Measurements from ENCODE around the gene SORD.
"Not testable (repeated sequence)": the region's sequence is repeated elsewhere in the genome, so short reads cannot be mapped to it uniquely, and the experiment has no call there.

Gene SORD

GRCh38 chr15:45093622-45094357, 70.8 kb downstream of the SORD start:
- DNase-seq (ENCODE audit: insufficient read length) (no peak), FAIRE-seq (no peak)
- TF ChIP-seq POLR2AphosphoS5 (IDR thresholded peaks at IDR 0.05; ENCODE audit: low read depth, low read length) (no peak), POLR2A (IDR thresholded peaks at IDR 0.05; ENCODE audit: low read depth, low read length) (no peak), TAF1 (IDR thresholded peaks at IDR 0.05; ENCODE audit: borderline replicate concordance, low read depth, low read length) (no peak)

DNA sequence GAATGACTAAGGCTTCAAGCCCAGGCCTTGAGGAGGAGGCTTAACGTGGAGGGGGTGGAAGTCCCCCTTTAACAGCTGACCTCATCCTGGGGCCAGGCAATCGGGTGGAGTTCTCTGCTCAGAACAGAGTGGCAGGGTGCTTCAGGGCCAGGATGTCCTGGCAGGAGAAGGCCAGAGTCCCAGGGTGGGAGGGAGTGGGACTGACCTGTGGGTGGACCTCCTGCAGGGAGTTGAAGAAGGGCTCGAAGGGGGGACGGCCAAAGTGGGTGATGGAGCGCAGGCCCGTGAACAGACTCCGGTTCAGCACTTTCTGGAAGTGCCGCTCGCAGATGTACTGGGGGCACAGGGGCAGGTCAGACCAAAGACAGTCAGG, 71.3 kb downstream of the SORD start:
- FAIRE-seq (no peak), DNase-seq (ENCODE audit: insufficient read length) (no peak)
- TF ChIP-seq POLR2A (IDR thresholded peaks at IDR 0.05; ENCODE audit: low read depth, low read length) (no peak), POLR2AphosphoS5 (IDR thresholded peaks at IDR 0.05; ENCODE audit: low read depth, low read length) (no peak), TAF1 (IDR thresholded peaks at IDR 0.05; ENCODE audit: borderline replicate concordance, low read depth, low read length) (no peak)

DNA sequence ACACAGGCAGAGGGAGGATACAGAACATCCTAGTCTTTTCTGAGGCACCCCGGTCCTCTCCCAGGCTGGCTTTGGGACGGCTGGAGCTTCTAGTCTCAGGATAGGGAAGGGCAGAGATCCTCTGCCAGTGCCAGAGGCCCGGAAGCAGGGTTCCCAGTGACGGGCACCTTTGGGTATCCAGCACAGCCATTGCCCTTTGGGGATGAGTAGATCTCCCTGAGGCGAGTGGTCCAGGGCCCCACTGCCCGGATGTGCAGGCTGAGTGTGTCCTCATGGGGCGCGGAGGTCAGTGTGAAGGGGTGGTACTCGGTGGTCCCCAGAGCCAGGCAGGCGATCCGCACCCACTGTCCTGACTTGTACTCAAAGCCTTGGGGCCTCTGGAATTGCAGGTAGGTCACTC, 72.7 kb downstream of the SORD start:
- DNase-seq (ENCODE audit: insufficient read length) (no peak), FAIRE-seq (no peak)
- TF ChIP-seq POLR2AphosphoS5 (IDR thresholded peaks at IDR 0.05; ENCODE audit: low read depth, low read length) (no peak), POLR2A (IDR thresholded peaks at IDR 0.05; ENCODE audit: low read depth, low read length) (no peak), TAF1 (IDR thresholded peaks at IDR 0.05; ENCODE audit: borderline replicate concordance, low read depth, low read length) (no peak)

GRCh38 chr15:45097466-45097865, 74.5 kb downstream of the SORD start:
- DNase-seq (ENCODE audit: insufficient read length): no peak
- FAIRE-seq: no peak
- TF ChIP-seq POLR2AphosphoS5 (IDR thresholded peaks at IDR 0.05; ENCODE audit: low read depth, low read length): no peak
- no peak for TF ChIP-seq POLR2A (IDR thresholded peaks at IDR 0.05; ENCODE audit: low read depth, low read length)
- TF ChIP-seq TAF1 (IDR thresholded peaks at IDR 0.05; ENCODE audit: borderline replicate concordance, low read depth, low read length): no peak

DNA sequence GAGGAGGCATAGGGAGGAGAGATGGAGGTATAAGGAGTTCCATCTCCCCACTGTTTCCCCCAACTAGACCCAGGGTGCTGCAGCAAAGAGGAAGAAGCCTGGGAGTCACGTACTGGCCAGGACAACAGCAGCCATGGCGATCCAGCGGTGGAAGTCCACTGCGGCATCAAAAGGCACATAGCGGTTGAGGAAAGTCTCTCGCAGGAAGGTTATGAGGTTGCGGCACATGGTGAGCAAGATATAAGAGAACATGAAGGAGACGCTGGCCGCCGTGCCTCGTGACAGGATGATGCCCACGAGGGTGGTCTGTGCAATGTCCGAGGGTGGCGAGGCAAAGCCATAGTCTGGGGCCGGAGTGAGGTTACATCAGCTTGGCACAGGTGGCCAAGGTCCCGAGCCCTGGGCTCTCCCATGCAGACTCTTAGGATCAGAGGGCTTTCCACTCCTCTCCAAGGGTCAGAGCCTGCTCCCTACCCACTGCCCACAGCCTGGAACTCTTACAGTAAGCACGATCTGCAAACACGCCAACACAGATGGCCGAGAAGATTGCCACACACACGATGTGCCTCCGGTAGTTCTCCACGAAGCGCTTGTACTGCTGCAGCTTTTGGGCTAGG, 76.7 kb downstream of the SORD start:
- no peak for TF ChIP-seq POLR2A (IDR thresholded peaks at IDR 0.05; ENCODE audit: low read depth, low read length)
- no peak for TF ChIP-seq TAF1 (IDR thresholded peaks at IDR 0.05; ENCODE audit: borderline replicate concordance, low read depth, low read length)
- no peak for TF ChIP-seq POLR2AphosphoS5 (IDR thresholded peaks at IDR 0.05; ENCODE audit: low read depth, low read length)
- DNase-seq (ENCODE audit: insufficient read length) (no peak), FAIRE-seq (no peak)

GRCh38 chr15:45100884-45101625, 78.1 kb downstream of the SORD start:
- TF ChIP-seq POLR2AphosphoS5 (IDR thresholded peaks at IDR 0.05; ENCODE audit: low read depth, low read length) (no peak), TAF1 (IDR thresholded peaks at IDR 0.05; ENCODE audit: borderline replicate concordance, low read depth, low read length) (no peak), POLR2A (IDR thresholded peaks at IDR 0.05; ENCODE audit: low read depth, low read length) (no peak)
- DNase-seq (ENCODE audit: insufficient read length) (no peak), FAIRE-seq (no peak)

DNA sequence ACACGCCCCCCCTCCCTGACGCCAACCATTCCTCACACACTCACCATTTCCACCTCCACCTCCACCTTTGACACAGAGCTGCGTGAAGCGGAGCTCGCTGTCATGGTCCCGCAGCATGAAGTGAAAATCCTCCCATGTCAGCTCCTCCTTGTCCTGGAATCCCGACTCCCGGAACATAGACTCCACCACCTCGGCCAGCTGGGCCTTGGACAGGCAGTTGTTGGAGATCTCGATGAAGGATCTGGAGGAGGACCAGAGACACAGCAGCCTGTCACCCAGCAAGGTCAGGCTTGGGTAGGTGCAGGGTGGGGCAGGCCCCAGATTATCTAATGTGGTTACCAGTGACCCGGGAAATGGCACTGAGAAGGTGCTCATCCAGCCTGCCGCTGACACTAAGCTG, 78.8 kb downstream of the SORD start:
- DNase-seq (ENCODE audit: insufficient read length) (no peak), FAIRE-seq (no peak)
- no peak for TF ChIP-seq TAF1 (IDR thresholded peaks at IDR 0.05; ENCODE audit: borderline replicate concordance, low read depth, low read length)

DNA sequence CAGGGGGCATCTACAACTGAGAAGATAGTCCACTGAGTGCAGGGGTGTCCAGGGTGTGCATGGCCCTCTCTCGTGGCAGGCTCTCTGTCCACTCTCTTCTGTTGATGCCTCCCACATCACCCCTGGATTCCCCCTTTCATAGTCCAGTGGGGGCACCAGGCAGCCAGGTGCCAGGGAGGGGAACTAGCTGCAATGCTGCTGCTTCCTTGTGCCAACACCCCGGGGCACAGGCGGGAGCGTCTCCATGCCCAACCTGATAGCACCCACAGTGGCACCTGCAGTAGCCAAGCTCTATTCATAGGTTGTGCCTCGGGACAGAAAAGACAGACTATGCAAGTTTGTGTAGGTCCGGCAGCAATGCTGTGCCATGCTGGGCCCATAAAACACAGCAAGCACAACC, 79.2 kb downstream of the SORD start:
- DNase-seq (ENCODE audit: insufficient read length) (no peak), FAIRE-seq (no peak)
- TF ChIP-seq POLR2A (IDR thresholded peaks at IDR 0.05; ENCODE audit: low read depth, low read length): no peak
- no peak for TF ChIP-seq TAF1 (IDR thresholded peaks at IDR 0.05; ENCODE audit: borderline replicate concordance, low read depth, low read length)
- no peak for TF ChIP-seq POLR2AphosphoS5 (IDR thresholded peaks at IDR 0.05; ENCODE audit: low read depth, low read length)

DNA sequence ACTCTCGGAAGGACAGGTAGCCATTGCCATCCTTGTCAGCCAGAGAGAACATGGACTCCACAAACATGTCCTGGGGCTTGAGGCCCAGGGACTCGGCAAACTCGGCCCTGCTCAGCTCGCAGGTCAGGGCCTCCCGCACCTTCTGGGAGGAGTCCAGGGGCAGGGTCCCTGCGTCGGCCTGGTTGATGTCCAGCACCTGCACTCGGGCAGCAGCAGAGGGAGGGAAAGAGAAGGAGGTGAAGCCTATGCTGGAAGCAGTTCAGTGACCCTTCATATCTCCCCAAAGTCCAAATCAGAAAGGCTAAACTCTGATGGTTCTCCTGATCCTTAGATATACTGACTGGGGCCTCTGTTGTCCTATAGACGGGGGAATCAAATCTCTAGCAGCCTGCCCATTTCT, 81.2 kb downstream of the SORD start:
- not testable (repeated sequence) for FAIRE-seq; DNase-seq (ENCODE audit: insufficient read length)

DNA sequence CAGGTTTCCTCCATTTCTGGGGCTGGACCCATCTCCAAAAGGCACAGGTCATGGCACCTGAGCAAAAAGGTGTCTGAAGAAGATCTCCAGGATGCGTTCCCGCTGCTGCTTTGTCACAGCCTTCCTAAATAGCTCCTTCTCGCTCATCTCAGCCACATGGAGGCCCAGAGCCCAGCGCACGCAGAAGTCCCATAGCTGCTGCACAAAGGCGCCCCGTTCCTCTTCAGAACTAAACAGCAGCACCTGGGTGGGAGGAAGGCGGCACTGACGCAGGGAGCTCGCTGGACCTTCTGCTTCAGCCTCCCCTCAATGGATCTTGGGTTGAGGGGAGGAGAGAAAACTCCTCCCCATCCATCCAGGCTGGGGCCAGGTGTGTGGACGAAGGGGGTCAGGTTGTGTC, 82.6 kb downstream of the SORD start:
- TF ChIP-seq POLR2A (IDR thresholded peaks at IDR 0.05; ENCODE audit: low read depth, low read length) (no peak), POLR2AphosphoS5 (IDR thresholded peaks at IDR 0.05; ENCODE audit: low read depth, low read length) (no peak)
- DNase-seq (ENCODE audit: insufficient read length): no peak
- no peak for FAIRE-seq

GRCh38 chr15:45106002-45106790, 83.2 kb downstream of the SORD start:
- FAIRE-seq: no peak
- TF ChIP-seq TAF1 (IDR thresholded peaks at IDR 0.05; ENCODE audit: borderline replicate concordance, low read depth, low read length): no peak
- TF ChIP-seq POLR2A (IDR thresholded peaks at IDR 0.05; ENCODE audit: low read depth, low read length): no peak
- no peak for TF ChIP-seq POLR2AphosphoS5 (IDR thresholded peaks at IDR 0.05; ENCODE audit: low read depth, low read length)
- DNase-seq (ENCODE audit: insufficient read length): no peak

Data from GM12892 (cell line).